KBM-7 (cell line): ENCODE data around the gene TES.
"Not testable (repeated sequence)": the region's sequence is repeated elsewhere in the genome, so short reads cannot be mapped to it uniquely, and the experiment has no call there.

ENCODE experiments used
- DNase-seq: peaks from one replicate; pipeline ENCODE4 v3.0.0-alpha.2; 2015
- in situ Hi-C: fragments of 300-500 bp; cut with MboI; formaldehyde crosslinking; loops from 2 replicates; pipeline ENCODE4 v1.14.3; 2020; ENCODE audit warnings: low sequenced_read_pairs, low pct_unique_long_range_greater_than_20kb, mixed read lengths

The TES gene

DNA sequence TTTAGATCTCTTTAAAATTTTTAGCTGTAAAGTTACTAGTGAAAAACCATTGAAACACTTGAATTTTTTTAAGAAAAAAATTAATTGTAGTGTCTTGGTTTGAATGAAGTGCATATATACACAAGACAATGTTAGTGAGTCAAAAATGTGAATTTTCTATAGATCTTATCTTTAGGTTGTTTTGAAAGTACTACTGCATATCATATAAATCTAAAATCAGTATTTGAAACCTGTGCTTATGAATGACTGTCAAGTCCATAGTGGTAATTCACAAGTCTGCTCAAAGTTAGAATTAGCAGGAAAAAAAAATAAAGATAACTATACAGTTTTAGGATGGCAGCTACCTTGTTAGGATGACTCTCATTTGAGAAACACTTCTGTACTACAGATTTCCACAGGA is 25.0 kb downstream of the TES start:
- in situ Hi-C loops: no loop called here
- DNase-seq: no peak

DNA sequence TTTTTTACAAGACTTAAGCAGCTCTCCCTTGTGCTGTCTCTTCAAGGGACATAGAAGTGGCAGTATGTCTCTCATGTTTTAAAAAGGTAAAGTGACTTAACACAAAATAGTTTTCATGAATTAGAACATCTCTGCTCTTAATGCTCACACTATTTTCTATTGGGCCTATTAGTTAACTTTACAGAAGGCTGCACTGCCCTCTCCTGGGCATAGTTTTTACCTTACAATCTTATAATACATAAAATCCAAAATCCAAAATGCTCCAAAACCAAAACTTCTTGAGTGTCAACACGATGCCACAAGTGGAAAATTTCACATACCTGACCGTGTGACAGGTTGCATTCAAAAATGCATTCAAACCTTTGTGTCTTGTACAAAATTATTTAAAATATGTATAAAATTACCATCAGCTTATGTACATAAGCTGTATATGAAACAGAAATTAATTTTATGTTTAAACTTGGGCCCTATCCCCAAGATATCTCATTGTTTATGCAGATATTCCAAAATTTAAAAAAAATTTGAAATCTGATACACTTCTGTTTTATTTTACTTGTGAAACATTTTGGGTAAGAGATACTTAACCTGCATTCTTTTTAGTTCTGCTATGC is 25.8 kb downstream of the TES start:
- peak; percentile 76 for DNase-seq
- in situ Hi-C loops: no loop called here

DNA sequence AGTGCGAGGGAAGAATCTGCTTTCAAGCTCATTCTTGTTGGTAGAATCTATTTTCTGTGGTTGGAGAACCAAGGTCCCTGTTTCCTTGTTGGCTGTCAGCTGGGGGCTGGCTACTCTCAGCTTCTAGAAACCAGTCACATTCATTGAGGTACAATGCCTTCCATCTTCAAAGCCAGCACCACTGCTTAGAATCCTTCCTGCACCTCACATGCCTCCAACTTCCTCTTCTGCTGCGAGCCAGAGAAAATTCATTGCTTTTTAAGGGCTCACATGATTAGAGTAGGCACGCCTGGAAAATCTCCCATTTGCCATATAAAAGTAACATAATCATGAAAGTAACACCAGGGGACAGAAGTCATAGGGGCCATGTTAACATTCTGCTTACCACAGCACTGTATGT is 28.7 kb downstream of the TES start:
- no peak for DNase-seq
- in situ Hi-C loops: no loop called here

DNA sequence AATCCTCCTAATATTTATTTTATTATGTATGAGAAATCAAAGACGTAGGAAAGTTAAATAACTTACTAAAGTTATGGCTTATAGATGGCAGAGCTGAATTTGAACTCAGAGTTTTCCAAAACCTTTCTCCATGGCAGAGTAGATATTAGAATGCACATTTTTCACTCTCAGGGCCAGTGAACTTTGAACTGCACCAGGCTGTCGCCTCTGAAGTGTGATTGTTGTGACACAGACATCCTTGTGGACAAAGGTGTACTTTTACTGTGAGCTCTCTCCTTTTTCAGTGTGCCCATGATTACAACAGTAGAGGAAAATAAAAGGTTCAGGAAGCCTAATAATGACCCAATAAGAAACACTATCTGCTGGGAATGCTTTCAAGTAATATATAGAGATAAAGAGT is 29.1 kb downstream of the TES start:
- DNase-seq: no peak
- in situ Hi-C loops: no loop called here

DNA sequence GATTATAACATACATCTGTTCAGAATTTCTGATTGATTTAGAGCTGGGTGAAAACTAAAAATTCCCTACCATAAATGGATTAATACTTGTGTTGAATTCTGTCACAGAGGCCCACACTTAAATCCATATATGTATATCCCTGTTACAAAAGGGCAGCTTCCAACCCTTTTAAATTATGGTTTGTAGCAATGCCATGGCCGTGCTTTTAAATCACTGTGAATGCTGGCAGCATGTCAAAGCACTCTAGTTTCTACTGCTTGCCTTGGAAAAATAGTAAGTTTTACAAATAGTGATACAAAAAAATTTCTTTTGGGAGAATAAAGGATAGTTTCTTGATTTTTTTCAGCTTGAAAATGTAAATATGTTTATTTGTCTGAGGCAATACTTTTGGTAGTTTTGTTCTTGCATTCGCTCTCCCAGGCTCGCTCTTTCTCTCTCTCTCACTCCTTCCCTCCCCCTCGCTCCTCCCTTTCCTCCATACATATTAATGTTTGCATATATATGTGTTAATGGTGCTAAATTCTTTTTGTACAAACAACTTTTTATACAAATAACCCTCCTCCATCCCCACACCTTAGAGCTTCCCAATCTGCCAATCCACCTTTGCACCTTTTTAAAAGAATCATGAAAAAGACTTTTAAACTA is 29.8 kb downstream of the TES start:
- in situ Hi-C loops: no loop called here
- no peak for DNase-seq

- in situ Hi-C loops: no loop called here
- DNase-seq: no peak
Observed at GRCh38 chr7:116241291-116241690, 31.0 kb downstream of the TES start.

- DNase-seq: no peak
- in situ Hi-C loops: no loop called here
Observed at GRCh38 chr7:116242178-116242577, 31.8 kb downstream of the TES start.

DNA sequence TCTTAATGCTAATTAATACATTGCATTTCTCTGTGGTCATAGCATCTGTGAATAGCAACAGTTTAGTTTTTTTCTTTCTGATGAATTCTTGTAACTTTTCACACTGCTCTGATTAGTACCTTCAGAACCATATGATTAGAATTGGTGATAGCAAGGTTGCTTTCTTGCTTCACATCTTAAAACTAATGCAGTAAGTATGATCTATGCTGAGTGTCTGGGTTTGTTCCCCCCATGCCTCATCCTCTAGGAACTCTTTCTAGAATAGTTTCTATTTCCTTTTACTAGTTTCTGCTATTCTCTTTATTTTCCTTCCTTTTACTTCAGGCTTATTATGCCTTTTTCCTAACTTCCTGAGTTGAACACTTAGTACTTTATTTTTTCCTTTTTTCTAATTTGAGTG is 32.4 kb downstream of the TES start:
- no peak for DNase-seq
- in situ Hi-C loops: no loop called here

GRCh38 chr7:116244803-116245202 is 34.5 kb downstream of the TES start:
- DNase-seq, in situ Hi-C loops: not testable (repeated sequence)

DNA sequence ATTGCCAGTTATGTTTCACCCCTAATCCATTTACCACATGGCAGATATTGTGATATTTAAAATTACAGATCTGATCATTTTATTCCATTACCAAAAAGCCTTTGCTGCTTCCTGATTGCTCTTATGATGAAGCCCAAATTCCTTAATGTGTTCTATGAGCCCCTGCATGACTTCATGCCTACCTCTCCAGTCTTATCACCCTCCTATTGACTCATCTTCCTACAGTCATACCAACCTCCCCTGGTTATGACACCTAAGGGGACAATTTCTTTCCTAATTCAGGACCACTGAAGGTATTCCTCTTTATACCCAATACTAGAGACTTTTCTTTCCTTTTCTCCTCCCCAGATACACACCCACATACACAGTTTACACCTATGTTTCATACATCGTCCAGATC is 36.0 kb downstream of the TES start:
- DNase-seq: no peak
- in situ Hi-C loops: no loop called here

DNA sequence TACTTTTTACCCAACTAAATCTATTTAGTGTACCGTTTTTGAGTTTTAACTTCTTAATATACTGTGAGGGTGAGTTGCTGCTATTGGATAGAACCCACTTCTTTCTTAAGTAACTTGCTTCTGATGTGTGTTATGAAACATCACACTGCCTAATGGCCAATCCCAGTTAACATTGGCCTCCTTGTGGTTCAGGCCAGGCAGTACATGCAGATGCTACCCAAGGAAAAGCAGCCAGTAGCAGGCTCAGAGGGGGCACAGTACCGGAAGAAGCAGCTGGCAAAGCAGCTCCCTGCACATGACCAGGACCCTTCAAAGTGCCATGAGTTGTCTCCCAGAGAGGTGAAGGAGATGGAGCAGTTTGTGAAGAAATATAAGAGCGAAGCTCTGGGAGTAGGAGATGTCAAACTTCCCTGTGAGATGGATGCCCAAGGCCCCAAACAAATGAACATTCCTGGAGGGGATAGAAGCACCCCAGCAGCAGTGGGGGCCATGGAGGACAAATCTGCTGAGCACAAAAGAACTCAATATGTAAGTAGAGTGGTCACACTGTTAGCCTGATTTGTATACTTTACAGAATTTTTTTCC is 39.7 kb downstream of the TES start:
- in situ Hi-C loops: loop anchor here (25.0 kb wide), 2 partner anchors 312 to 537 kb away; no protein-coding TSS in a partner anchor
- peak; percentile 38 for DNase-seq

- in situ Hi-C loops: loop anchor here (25.0 kb wide), 2 partner anchors 311 to 536 kb away; no protein-coding TSS in a partner anchor
Observed at GRCh38 chr7:116251675-116252074, 41.3 kb downstream of the TES start.

DNA sequence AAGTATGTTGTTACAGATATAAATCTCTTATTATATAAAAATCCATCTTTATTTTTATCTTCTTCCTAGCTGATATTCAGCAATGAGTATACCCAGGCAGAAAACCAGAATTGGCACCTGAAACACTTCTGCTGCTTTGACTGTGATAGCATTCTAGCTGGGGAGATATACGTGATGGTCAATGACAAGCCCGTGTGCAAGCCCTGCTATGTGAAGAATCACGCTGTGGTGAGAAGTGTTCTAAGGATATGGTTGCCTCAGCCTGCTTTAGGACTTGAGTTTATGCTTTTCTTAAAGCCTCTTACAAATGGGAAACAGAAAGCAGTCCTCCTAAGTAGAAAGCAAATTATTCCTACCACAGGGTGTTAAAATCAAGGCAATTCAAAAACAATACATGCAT is 41.9 kb downstream of the TES start:
- DNase-seq: no peak
- in situ Hi-C loops: loop anchor here (25.0 kb wide), 2 partner anchors 310 to 535 kb away; no protein-coding TSS in a partner anchor

More at GRCh38 chr7:116251675-116252074, 41.3 kb downstream of the TES start:
- DNase-seq: no peak

DNA sequence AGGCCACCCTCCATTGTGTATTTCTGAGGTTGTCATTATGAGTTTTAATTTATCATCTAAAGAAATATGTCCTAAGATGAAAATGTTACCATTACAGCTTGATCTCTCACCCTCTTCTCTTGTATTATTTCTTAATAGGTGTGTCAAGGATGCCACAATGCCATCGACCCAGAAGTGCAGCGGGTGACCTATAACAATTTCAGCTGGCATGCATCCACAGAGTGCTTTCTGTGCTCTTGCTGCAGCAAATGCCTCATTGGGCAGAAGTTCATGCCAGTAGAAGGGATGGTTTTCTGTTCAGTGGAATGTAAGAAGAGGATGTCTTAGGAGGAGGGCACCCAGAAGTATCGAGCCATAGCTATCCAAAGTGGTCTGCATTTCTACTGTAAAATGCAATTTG is 46.8 kb downstream of the TES start:
- in situ Hi-C loops: loop anchor here (25.0 kb wide), 2 partner anchors 305 to 530 kb away; no protein-coding TSS in a partner anchor
- DNase-seq: no peak

GRCh38 chr7:116258734-116259133 is 48.4 kb downstream of the TES start:
- in situ Hi-C loops: loop anchor here (25.0 kb wide), 2 partner anchors 304 to 529 kb away; no protein-coding TSS in a partner anchor
- DNase-seq: peak; percentile 53

DNA sequence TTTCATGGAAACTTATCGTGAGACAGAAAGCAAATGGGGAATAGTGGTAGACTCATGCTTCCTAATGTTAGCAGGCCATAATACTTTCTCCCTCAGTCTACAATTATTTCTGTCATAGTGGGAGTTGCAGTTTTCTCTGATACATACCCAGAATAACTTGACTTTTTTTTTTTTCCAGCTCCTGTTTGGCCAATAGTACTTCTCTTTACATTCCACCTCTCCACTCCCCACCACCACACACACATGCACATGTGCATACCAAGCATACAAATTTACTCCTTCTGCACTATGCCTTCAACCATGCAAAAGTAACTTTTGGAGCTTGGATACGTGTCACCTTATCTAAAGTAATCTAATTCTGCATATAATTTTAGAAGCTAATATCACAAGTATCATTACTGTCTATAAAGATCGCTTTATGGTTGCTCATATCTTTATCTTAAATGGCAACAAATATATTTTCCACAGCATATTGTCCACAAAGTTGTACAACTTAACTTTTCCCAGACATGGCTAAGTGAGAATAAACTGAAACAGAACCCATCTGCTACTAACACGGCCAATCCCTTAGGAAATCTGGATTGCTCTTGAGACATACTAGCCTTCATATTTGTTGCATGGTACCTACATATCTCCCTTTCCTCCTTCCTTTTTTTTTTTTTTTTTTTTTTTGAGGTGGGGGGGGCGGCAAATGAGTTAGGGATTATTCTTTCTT is 49.0 kb downstream of the TES start:
- in situ Hi-C loops: loop anchor here (25.0 kb wide), 2 partner anchors 303 to 528 kb away; no protein-coding TSS in a partner anchor

GRCh38 chr7:116259871-116260440 is 49.6 kb downstream of the TES start:
- in situ Hi-C loops: loop anchor here (25.0 kb wide), 2 partner anchors 302 to 527 kb away; no protein-coding TSS in a partner anchor
- DNase-seq: no peak

More for the DNA sequence above, 49.0 kb downstream of the TES start:
- no peak for DNase-seq

- in situ Hi-C loops: loop anchor here (25.0 kb wide), 2 partner anchors 300 to 525 kb away; no protein-coding TSS in a partner anchor
- no peak for DNase-seq
Observed at GRCh38 chr7:116261904-116262303, 51.6 kb downstream of the TES start.

- in situ Hi-C loops: loop anchor here (25.0 kb wide), 2 partner anchors 296 to 521 kb away; no protein-coding TSS in a partner anchor
- DNase-seq: no peak
Observed at GRCh38 chr7:116265881-116266280, 55.5 kb downstream of the TES start.
